ENCODE measurements around the gene HYAL2.
"Not testable (repeated sequence)": the region's sequence is repeated elsewhere in the genome, so short reads cannot be mapped to it uniquely, and the experiment has no call there.

HYAL2 gene

GRCh38 chr3:50288387-50289007 is 34.0 kb downstream of the HYAL2 start:
- no peak for DNase-seq

GRCh38 chr3:50287262-50287661 is 35.3 kb downstream of the HYAL2 start:
- no peak for DNase-seq

- DNase-seq, result no peak
These were observed 36.0 kb downstream of the HYAL2 start for GRCh38 chr3:50286322-50287227.

GRCh38 chr3:50284121-50284520 is 38.4 kb downstream of the HYAL2 start:
- DNase-seq, result not testable (repeated sequence)

GRCh38 chr3:50279255-50280016 is 43.1 kb downstream of the HYAL2 start:
- no peak for DNase-seq

- no peak for DNase-seq
These were observed 43.7 kb downstream of the HYAL2 start, which contains the start of gene LSMEM2 for GRCh38 chr3:50278880-50279224. Gene LSMEM2, plus strand, starts transcription at chr3:50279087. Its CDS starts 27 bp downstream, at chr3:50279114.

- no peak for DNase-seq
These were observed 44.2 kb downstream of the HYAL2 start for GRCh38 chr3:50278123-50278879.

GRCh38 chr3:50276762-50277101 is 45.8 kb downstream of the HYAL2 start:
- DNase-seq, result no peak

GRCh38 chr3:50275996-50276761 is 46.4 kb downstream of the HYAL2 start:
- DNase-seq, result no peak

GRCh38 chr3:50275141-50275995 is 47.2 kb downstream of the HYAL2 start:
- DNase-seq, result no peak

GRCh38 chr3:50274371-50275104 is 48.0 kb downstream of the HYAL2 start:
- DNase-seq, result peak; percentile 44

GRCh38 chr3:50273689-50274065 is 48.9 kb downstream of the HYAL2 start:
- DNase-seq, result no peak

- peak; percentile 51 for DNase-seq
These were observed 49.4 kb downstream of the HYAL2 start for GRCh38 chr3:50272911-50273688.

- not testable (repeated sequence) for DNase-seq
These were observed 50.0 kb downstream of the HYAL2 start for GRCh38 chr3:50272538-50272910.

- no peak for DNase-seq
These were observed 51.1 kb downstream of the HYAL2 start for GRCh38 chr3:50271314-50271936.

GRCh38 chr3:50270422-50271224 is 51.9 kb downstream of the HYAL2 start:
- DNase-seq, result no peak

- DNase-seq, result no peak
These were observed 52.5 kb downstream of the HYAL2 start for GRCh38 chr3:50269977-50270413.

GRCh38 chr3:50269460-50269859 is 53.1 kb downstream of the HYAL2 start:
- no peak for DNase-seq
